Measurements from ENCODE around the gene IDE. TPM values are rescaled to one million over a fixed set of nuclear protein-coding genes. Genes with fewer than 3 reads are reported as not detected.
"Not testable (repeated sequence)": the region's sequence is repeated elsewhere in the genome, so short reads cannot be mapped to it uniquely, and the experiment has no call there.

IDE gene
- total RNA-seq, 1 donor from 2014 or later, result 51.1 TPM

DNA sequence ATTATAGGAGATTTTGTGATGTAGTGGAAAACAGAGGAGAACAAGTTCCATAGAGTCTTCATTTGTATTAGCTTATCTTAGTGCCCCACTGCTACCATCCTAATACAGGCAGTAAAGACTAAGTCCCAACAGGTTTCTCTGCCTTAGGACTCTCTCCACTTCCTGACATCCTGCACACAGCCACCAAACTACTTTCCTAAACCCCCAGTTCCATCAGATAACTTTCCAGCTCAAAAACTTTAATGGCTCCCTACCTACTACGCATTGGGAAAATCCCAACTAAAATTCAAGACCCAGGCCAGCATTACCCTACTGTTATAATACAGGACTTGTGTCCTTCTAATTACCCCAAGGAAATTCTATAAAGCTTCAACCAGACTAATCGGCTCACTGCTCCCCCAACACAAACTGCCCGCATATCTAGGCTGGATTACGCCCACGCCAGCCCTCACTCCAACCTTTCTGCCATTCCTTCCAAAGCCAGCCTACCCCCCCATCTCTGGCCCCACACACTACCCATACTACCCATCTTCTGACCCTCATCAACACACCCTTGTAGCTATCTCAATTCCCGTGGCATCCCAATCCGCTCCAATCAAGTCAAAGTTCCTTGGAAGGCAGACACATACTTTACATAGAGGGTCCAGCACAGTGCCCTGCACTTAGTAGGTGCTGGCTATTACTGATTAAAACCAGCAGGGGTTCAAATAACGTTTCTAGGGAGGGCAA lies 1.4 kb downstream of the IDE start:
- Mint-ChIP-seq H3K9me3 (no peaks in the 10 kb centered on the region), H3K36me3 (ENCODE audit: low read depth) (peaks cover 2% of the 10 kb centered on the region), H3K4me1 (peaks cover 37% of the 10 kb centered on the region), H3K27me3 (ENCODE audit: low read depth) (no peaks in the 10 kb centered on the region), H3K4me3 (peak overlapping the region; percentile 90), H3K27ac (ENCODE audit: unreplicated experiment) (peak overlapping the region; percentile 57)
- TF ChIP-seq CTCF (conservative IDR thresholded peaks at IDR 0.05), result no peak
- no peak for DNase-seq (ENCODE audit: low read depth, low spot score)

DNA sequence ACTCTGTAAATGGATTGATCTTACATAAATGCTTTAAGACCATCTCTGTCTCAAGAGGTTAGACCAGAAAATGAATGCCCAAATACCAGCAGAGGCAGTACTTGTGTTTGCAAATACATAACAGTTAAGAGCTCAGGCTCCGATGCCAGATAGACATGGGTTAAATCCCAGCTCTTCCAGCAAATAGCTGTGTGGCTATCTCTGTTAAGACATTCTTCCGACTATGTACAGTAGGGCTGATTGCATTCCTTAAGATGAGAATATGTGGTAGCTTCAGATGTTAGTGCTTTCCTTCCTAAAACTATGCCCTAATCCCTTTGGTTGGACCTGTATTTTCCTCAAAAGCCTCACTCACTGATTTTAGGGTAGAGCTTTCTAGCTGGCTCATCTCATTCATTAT lies 2.2 kb downstream of the IDE start:
- Mint-ChIP-seq H3K9me3 (no peaks in the 10 kb centered on the region), H3K4me1 (peaks cover 41% of the 10 kb centered on the region), H3K27ac (ENCODE audit: unreplicated experiment) (no peak overlapping the region), H3K4me3 (peak overlapping the region; percentile 90), H3K36me3 (ENCODE audit: low read depth) (peaks cover 2% of the 10 kb centered on the region), H3K27me3 (ENCODE audit: low read depth) (no peaks in the 10 kb centered on the region)
- DNase-seq (ENCODE audit: low read depth, low spot score), result no peak
- no peak for TF ChIP-seq CTCF (conservative IDR thresholded peaks at IDR 0.05)

GRCh38 chr10:92569663-92570062 lies 4.2 kb downstream of the IDE start:
- not testable (repeated sequence) for H3K27me3 Mint-ChIP-seq (ENCODE audit: low read depth); H3K36me3 Mint-ChIP-seq (ENCODE audit: low read depth); H3K9me3 Mint-ChIP-seq; DNase-seq (ENCODE audit: low read depth, low spot score); H3K27ac Mint-ChIP-seq (ENCODE audit: unreplicated experiment)
- Mint-ChIP-seq H3K4me1 (peaks cover 40% of the 10 kb centered on the region), H3K4me3 (peak overlapping the region; percentile 5)

DNA sequence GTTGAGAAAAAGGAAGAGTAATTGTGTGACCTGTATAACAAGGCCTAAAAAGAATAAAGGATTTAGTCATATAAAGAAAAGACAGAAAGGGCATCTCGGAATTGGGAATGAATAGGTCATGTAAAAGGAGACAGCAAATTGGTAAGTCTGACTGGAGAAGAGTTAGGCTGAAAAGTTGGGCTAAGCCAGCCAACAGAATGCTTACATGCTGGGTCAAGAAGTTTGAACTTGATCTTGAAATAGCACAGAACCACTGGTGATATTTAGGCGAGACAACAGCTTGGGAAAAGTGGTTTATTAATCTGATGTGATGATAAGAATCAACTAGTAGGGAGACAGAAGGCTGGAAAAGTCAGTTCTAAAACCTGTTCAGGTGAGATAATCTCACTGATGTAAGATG lies 4.8 kb downstream of the IDE start:
- H3K4me3 Mint-ChIP-seq, result peak overlapping the region; percentile 5
- no peak overlapping the region for H3K27ac Mint-ChIP-seq (ENCODE audit: unreplicated experiment)
- TF ChIP-seq CTCF (conservative IDR thresholded peaks at IDR 0.05), result no peak
- no peaks in the 10 kb centered on the region for H3K9me3 Mint-ChIP-seq
- H3K27me3 Mint-ChIP-seq (ENCODE audit: low read depth), result no peaks in the 10 kb centered on the region
- H3K36me3 Mint-ChIP-seq (ENCODE audit: low read depth), result peaks cover 9% of the 10 kb centered on the region
- peaks cover 35% of the 10 kb centered on the region for H3K4me1 Mint-ChIP-seq
- DNase-seq (ENCODE audit: low read depth, low spot score), result no peak

DNA sequence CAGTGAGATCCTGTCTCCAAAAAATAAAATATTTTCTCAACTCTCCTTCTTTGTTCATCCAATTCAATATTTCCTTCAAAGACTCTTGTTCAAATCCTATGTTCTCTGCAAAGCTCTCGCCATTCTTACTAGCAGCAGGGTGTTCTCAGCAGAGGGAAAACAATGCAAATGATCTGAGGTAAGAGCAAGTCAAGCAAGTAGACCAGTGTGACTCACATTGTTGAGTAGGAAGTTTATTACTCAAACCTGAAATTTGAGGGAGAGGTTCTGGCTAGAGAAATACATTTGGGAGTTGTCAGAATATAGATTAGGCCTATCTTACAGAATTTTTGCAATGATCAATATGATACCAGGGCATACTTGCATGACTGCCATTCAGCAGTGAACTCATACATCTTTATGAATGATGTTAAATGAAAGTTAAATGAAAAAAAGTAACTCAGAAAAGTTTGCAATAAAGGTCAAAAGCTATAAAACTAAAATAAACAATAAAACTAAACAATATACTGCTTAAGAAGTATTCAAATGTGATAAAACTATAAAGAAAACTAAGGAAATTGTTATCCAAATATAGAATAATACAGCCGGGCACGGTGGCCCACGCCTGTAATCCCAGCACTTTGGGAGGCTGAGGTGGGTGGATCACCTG lies 5.8 kb downstream of the IDE start:
- Mint-ChIP-seq H3K27ac (ENCODE audit: unreplicated experiment) (no peak overlapping the region), H3K4me3 (no peak overlapping the region)
- TF ChIP-seq CTCF (conservative IDR thresholded peaks at IDR 0.05), result no peak

GRCh38 chr10:92562424-92562823 lies 11.5 kb downstream of the IDE start:
- TF ChIP-seq CTCF (conservative IDR thresholded peaks at IDR 0.05), result no peak
- H3K4me1 Mint-ChIP-seq, result peaks cover 8% of the 10 kb centered on the region
- peaks cover 5% of the 10 kb centered on the region for H3K9me3 Mint-ChIP-seq
- H3K36me3 Mint-ChIP-seq (ENCODE audit: low read depth), result peaks cover 36% of the 10 kb centered on the region
- no peak for DNase-seq (ENCODE audit: low read depth, low spot score)
- no peak overlapping the region for H3K27ac Mint-ChIP-seq (ENCODE audit: unreplicated experiment)
- no peak overlapping the region for H3K4me3 Mint-ChIP-seq
- no peaks in the 10 kb centered on the region for H3K27me3 Mint-ChIP-seq (ENCODE audit: low read depth)

More for the DNA sequence above, 5.8 kb downstream of the IDE start:
- Mint-ChIP-seq H3K27me3 (ENCODE audit: low read depth) (no peaks in the 10 kb centered on the region), H3K9me3 (no peaks in the 10 kb centered on the region), H3K4me1 (peaks cover 35% of the 10 kb centered on the region), H3K36me3 (ENCODE audit: low read depth) (peaks cover 11% of the 10 kb centered on the region)
- no peak for DNase-seq (ENCODE audit: low read depth, low spot score)
